Neuronal stem cell (in vitro differentiated cells): ENCODE data around the gene FRMD8.

Source experiments
- DNase-seq: peaks from one replicate; pipeline ENCODE4 v3.0.0-alpha.2; 2013; ENCODE audit warnings: low spot score
- H2AFZ ChIP-seq: one replicate; pipeline ENCODE4 v1.6.1; 2013; ENCODE audit warnings: mild to moderate bottlenecking, low read length, inconsistent platforms
- H2AK5ac ChIP-seq: 2 replicates; pipeline ENCODE4 v1.6.1; 2013; ENCODE audit warnings: low read depth, mild to moderate bottlenecking, inconsistent platforms, low read length, moderate library complexity, mixed read lengths
- H2BK120ac ChIP-seq: 2 replicates; pipeline ENCODE4 v1.6.1; 2013; ENCODE audit warnings: low read depth, mild to moderate bottlenecking, inconsistent platforms, low read length, moderate library complexity, mixed read lengths
- H2BK12ac ChIP-seq: one replicate; pipeline ENCODE4 v1.6.1; 2013; ENCODE audit warnings: low read length, inconsistent platforms
- H2BK15ac ChIP-seq: 2 replicates; pipeline ENCODE4 v1.6.1; 2013; ENCODE audit warnings: mild to moderate bottlenecking, low read length, inconsistent platforms, mixed read lengths
- H2BK5ac ChIP-seq: one replicate; pipeline ENCODE4 v1.6.1; 2013; ENCODE audit warnings: inconsistent platforms, mild to moderate bottlenecking, low read length, moderate library complexity
- H3K14ac ChIP-seq: one replicate; pipeline ENCODE4 v1.6.1; 2013; ENCODE audit warnings: low read length, inconsistent platforms
- H3K18ac ChIP-seq: 2 replicates; pipeline ENCODE4 v1.6.1; 2013; ENCODE audit warnings: low read length, inconsistent platforms
- H3K23ac ChIP-seq: 2 replicates; pipeline ENCODE4 v1.6.1; 2013; ENCODE audit warnings: low read depth, mild to moderate bottlenecking, mixed read lengths, low read length, inconsistent platforms; ENCODE audit not compliant: poor library complexity
- H3K27ac ChIP-seq: replicated peaks from 3 replicates; pipeline ENCODE4 v1.5.1; 2013; ENCODE audit warnings: low read length, inconsistent platforms
- H3K27me3 ChIP-seq, 3 experiments: 2 replicates each; pipeline ENCODE4 v1.6.1; 2013; ENCODE audit warnings: low read length in 3 of 3, mild to moderate bottlenecking in 2 of 3, inconsistent platforms in 1 of 3, low read depth in 1 of 3, mixed read lengths in 1 of 3, moderate library complexity in 1 of 3; ENCODE audit not compliant: control insufficient read depth in 3 of 3, insufficient read depth in 3 of 3
- H3K36me3 ChIP-seq, 2 donors: replicated peaks in 1 of 2; 2 replicates each; pipeline ENCODE4 v1.6.1; 2013; ENCODE audit warnings: low read length in 2 of 2; ENCODE audit not compliant: control insufficient read depth in 2 of 2, insufficient read depth in 2 of 2
- H3K4ac ChIP-seq: 2 replicates; pipeline ENCODE4 v1.6.1; 2013; ENCODE audit warnings: inconsistent platforms, mild to moderate bottlenecking, low read length, moderate library complexity
- H3K4me1 ChIP-seq, 2 donors: 1 replicate in 1 of 2; 2 replicates in 1 of 2; pipeline ENCODE4 v1.6.1; 2013; ENCODE audit warnings: low read length in 2 of 2, low read depth in 1 of 2; ENCODE audit not compliant: control insufficient read depth in 2 of 2, insufficient read depth in 1 of 2
- H3K4me2 ChIP-seq: one replicate; pipeline ENCODE4 v1.6.1; 2013; ENCODE audit warnings: mild to moderate bottlenecking, low read length, inconsistent platforms; ENCODE audit not compliant: insufficient read depth, poor library complexity, severe bottlenecking
- H3K4me3 ChIP-seq, 2 donors: 2 replicates each; pipeline ENCODE4 v1.5.1; 2013; ENCODE audit warnings: low read length in 2 of 2, mild to moderate bottlenecking in 2 of 2, inconsistent platforms in 1 of 2, moderate library complexity in 1 of 2
- H3K79me1 ChIP-seq: one replicate; pipeline ENCODE4 v1.6.1; 2013; ENCODE audit warnings: low read depth, mild to moderate bottlenecking, inconsistent platforms, low read length, moderate library complexity
- H3K9ac ChIP-seq: one replicate; pipeline ENCODE4 v1.6.1; 2013; ENCODE audit warnings: mild to moderate bottlenecking, low read depth, low read length, inconsistent platforms; ENCODE audit not compliant: poor library complexity
- H3K9me3 ChIP-seq, 2 donors: replicated peaks in 1 of 2; 2 replicates each; pipeline versions ENCODE3 to v1.6.1; 2013; ENCODE audit warnings: low read length in 2 of 2, mild to moderate bottlenecking in 2 of 2, inconsistent platforms in 1 of 2, low read depth in 1 of 2, mixed read lengths in 1 of 2, moderate library complexity in 1 of 2; ENCODE audit not compliant: control insufficient read depth in 2 of 2, insufficient read depth in 1 of 2
- H4K8ac ChIP-seq: one replicate; pipeline ENCODE4 v1.6.1; 2013; ENCODE audit warnings: low read depth, mild to moderate bottlenecking, inconsistent platforms, low read length, moderate library complexity
- H4K91ac ChIP-seq: one replicate; pipeline ENCODE4 v1.6.1; 2013; ENCODE audit warnings: low read length, low read depth, mild to moderate bottlenecking, inconsistent platforms; ENCODE audit not compliant: poor library complexity
- WGBS, 2 donors: extraction: QIAGEN DNeasy Blood & Tissue Kit; methylation state at CpG; one replicate each; pipeline ENCODE4 v1.1.7; 2013; ENCODE audit warnings: missing lambda C conversion rate in 2 of 2, mixed read lengths in 1 of 2; ENCODE audit not compliant: insufficient read length in 2 of 2, insufficient replicate concordance in 1 of 2; ENCODE audit errors: extremely low coverage in 2 of 2; 5-methylcytosine and 5-hydroxymethylcytosine counted together

FRMD8 gene

GRCh38 chr11:65378208-65378927, 8.1 kb upstream of the FRMD8 start:
- Histone ChIP-seq H2BK12ac (no peak overlapping the region), H3K36me3 (no peaks in the 10 kb centered on the region), H2BK5ac (no peak overlapping the region), H3K4ac (no peak overlapping the region), H2AFZ (no peak overlapping the region), H3K18ac (peak overlapping the region; percentile 36), H2BK15ac (peak overlapping the region; percentile 45), H2BK120ac (no peak overlapping the region), H4K91ac (no peak overlapping the region), H3K4me3 (no peak overlapping the region), H3K4me2 (no peak overlapping the region), H3K79me1 (no peaks in the 10 kb centered on the region), H3K4me1 (peaks cover 12 to 14% of the 10 kb centered on the region in 2 donors), H2AK5ac (no peak overlapping the region), H3K14ac (no peak overlapping the region), H3K23ac (peak overlapping the region; percentile 75), H3K9me3 (peaks cover 0 to 2% of the 10 kb centered on the region in 2 donors), H4K8ac (no peak overlapping the region), H3K9ac (no peak overlapping the region), H3K27me3 (peaks cover 0 to 16% (median 0%) of the 10 kb centered on the region in 3 experiments), H3K27ac (no peak overlapping the region)
- no peak for DNase-seq
- no CpG with 5 or more reads among the region's 19 CpGs for WGBS, 2 donors

- peaks cover 0 to 13% (median 0%) of the 10 kb centered on the region in 3 experiments for H3K27me3 ChIP-seq
- H3K4ac ChIP-seq, result no peak overlapping the region
- peaks cover 0 to 2% of the 10 kb centered on the region in 2 donors for H3K9me3 ChIP-seq
- no peak overlapping the region for H3K14ac ChIP-seq
- no peak overlapping the region for H2BK5ac ChIP-seq
- no peak overlapping the region for H3K4me3 ChIP-seq
- H3K9ac ChIP-seq, result no peak overlapping the region
- H4K8ac ChIP-seq, result no peak overlapping the region
- peak overlapping the region; percentile 82 for H4K91ac ChIP-seq
- H2AFZ ChIP-seq, result no peak overlapping the region
- peak overlapping the region; percentile 61 for H2AK5ac ChIP-seq
- H3K79me1 ChIP-seq, result no peaks in the 10 kb centered on the region
- no peak overlapping the region for H2BK12ac ChIP-seq
- peak overlapping the region; percentile 75 for H3K23ac ChIP-seq
- no peaks in the 10 kb centered on the region for H3K36me3 ChIP-seq
- peaks cover 12 to 14% of the 10 kb centered on the region in 2 donors for H3K4me1 ChIP-seq
- no peak overlapping the region for H3K27ac ChIP-seq
- H2BK120ac ChIP-seq, result peak overlapping the region; percentile 36
- no peak overlapping the region for H3K4me2 ChIP-seq
- peak overlapping the region; percentile 1 for H3K18ac ChIP-seq
- H2BK15ac ChIP-seq, result peak overlapping the region; percentile 45
- no peak for DNase-seq
- WGBS, 2 donors, result no CpG with 5 or more reads among the region's 14 CpGs
Observed at GRCh38 chr11:65378928-65379638, 7.4 kb upstream of the FRMD8 start.

- Histone ChIP-seq H3K9ac (no peak overlapping the region), H3K4me1 (peaks cover 12 to 14% of the 10 kb centered on the region in 2 donors), H3K18ac (no peak overlapping the region), H4K91ac (no peak overlapping the region), H2AFZ (no peak overlapping the region), H2BK120ac (peak overlapping the region; percentile 36), H3K27ac (no peak overlapping the region), H3K79me1 (no peaks in the 10 kb centered on the region), H3K14ac (no peak overlapping the region), H3K27me3 (peaks cover 0 to 13% (median 0%) of the 10 kb centered on the region in 3 experiments), H2AK5ac (peak overlapping the region; percentile 68), H3K23ac (no peak overlapping the region), H2BK12ac (no peak overlapping the region), H3K9me3 (peaks cover 0 to 2% of the 10 kb centered on the region in 2 donors), H3K36me3 (no peaks in the 10 kb centered on the region), H2BK5ac (no peak overlapping the region), H3K4ac (no peak overlapping the region), H4K8ac (no peak overlapping the region), H3K4me2 (no peak overlapping the region), H2BK15ac (peak overlapping the region; percentile 73), H3K4me3 (no peak overlapping the region)
- DNase-seq, result no peak
- WGBS, 2 donors, result no CpG with 5 or more reads among the region's 13 CpGs
Observed at GRCh38 chr11:65379698-65380459, 6.6 kb upstream of the FRMD8 start.
